Measurements from ENCODE around the gene ZFHX3. TPM values are rescaled to one million over a fixed set of nuclear protein-coding genes. Genes with fewer than 3 reads are reported as not detected.

ZFHX3 gene
- total RNA-seq, 4 donors from 2014 or later = 9.1 to 34.0 (median 12.0) TPM

DNA sequence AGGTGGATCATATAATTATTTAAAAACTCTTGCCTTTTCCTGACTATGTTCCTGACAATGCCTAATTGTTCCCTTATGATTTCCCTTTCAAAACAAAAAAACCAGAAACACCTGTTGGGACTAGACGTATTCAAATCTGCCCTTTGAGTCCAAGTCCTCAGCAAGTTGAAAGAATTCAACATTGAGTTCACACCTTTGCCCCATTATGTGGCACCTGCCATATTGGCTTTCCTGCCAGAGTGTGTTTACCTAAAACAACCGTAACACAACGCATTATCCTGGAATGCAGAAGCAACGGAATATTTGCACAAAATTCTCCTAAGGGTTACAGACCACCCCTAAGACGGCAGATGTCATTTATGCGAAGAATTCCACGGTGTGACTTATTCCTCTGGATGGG lies 105.9 kb downstream of the ZFHX3 start:
- Histone ChIP-seq H3K9me3 (no peaks in the 10 kb centered on the region), H3K4me1 (peaks cover 0 to 14% of the 10 kb centered on the region in 2 donors), H3K4me3 (no peak overlapping the region), H3K36me3 (no peaks in the 10 kb centered on the region), H3K27ac (no peak overlapping the region), H3K27me3 (no peaks in the 10 kb centered on the region)
- TF ChIP-seq, protein P1, sequence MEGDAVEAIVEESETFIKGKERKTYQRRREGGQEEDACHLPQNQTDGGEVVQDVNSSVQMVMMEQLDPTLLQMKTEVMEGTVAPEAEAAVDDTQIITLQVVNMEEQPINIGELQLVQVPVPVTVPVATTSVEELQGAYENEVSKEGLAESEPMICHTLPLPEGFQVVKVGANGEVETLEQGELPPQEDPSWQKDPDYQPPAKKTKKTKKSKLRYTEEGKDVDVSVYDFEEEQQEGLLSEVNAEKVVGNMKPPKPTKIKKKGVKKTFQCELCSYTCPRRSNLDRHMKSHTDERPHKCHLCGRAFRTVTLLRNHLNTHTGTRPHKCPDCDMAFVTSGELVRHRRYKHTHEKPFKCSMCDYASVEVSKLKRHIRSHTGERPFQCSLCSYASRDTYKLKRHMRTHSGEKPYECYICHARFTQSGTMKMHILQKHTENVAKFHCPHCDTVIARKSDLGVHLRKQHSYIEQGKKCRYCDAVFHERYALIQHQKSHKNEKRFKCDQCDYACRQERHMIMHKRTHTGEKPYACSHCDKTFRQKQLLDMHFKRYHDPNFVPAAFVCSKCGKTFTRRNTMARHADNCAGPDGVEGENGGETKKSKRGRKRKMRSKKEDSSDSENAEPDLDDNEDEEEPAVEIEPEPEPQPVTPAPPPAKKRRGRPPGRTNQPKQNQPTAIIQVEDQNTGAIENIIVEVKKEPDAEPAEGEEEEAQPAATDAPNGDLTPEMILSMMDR (IDR thresholded peaks at IDR 0.05) = no peak
- TF ChIP-seq POLR2A (IDR thresholded peaks at IDR 0.05) = no peak
- intact Hi-C loops (cut with DNase I; ENCODE audit: low total_unique reads) = no loop called here
- no peak for DNase-seq

DNA sequence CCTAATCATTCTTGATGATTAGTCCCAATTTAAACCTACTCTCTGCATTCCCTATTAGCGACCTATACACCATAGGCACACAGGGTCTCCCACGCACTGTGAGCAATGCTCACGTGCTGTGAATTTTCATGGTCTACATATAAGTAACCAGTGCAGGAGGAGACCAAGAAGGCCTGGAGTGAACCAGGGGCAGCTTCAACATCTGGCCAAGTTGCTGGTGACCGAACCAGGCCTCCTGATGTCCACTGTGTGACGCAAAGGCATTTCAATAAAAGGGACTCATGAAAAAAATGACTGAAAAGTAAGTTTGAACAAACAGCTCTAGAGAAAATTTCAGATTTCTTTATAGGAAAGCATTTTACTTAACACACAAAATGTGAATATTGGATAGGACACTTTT lies 107.0 kb downstream of the ZFHX3 start:
- H3K27ac ChIP-seq = no peak overlapping the region
- H3K27me3 ChIP-seq = no peaks in the 10 kb centered on the region
- H3K4me1 ChIP-seq = peaks cover 0 to 7% of the 10 kb centered on the region in 2 donors
- no peak for DNase-seq
- no peak overlapping the region for H3K4me3 ChIP-seq
- TF ChIP-seq, protein P1 (IDR thresholded peaks at IDR 0.05) = no peak
- TF ChIP-seq POLR2A (IDR thresholded peaks at IDR 0.05) = no peak
- no peaks in the 10 kb centered on the region for H3K36me3 ChIP-seq
- intact Hi-C loops (cut with DNase I; ENCODE audit: low total_unique reads) = no loop called here
- H3K9me3 ChIP-seq = no peaks in the 10 kb centered on the region

DNA sequence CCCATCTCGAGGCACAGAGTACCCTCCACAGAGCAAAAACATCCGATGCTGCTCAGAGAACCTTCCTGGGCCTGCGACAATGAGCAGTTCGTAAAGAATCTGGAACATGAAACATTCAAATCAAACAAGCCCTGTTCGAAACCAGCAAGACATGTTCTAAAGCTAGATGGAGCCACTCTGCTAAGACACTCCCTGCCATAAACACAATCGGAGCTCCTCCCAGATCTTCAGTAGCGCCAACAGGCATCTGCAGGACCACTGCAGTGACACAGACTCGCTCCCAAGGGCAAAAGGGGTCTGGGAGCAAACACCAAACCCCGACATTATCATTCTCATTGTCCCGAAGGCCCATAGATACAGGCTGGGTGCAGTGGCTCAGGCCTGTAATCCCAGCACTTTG lies 108.7 kb downstream of the ZFHX3 start:
- Histone ChIP-seq H3K4me3 (no peak overlapping the region), H3K4me1 (peaks cover 0 to 7% of the 10 kb centered on the region in 2 donors), H3K9me3 (no peaks in the 10 kb centered on the region), H3K27me3 (no peaks in the 10 kb centered on the region), H3K36me3 (no peaks in the 10 kb centered on the region), H3K27ac (peak overlapping the region; percentile 80 to 81)
- TF ChIP-seq POLR2A (IDR thresholded peaks at IDR 0.05) = no peak
- TF ChIP-seq, protein P1 (IDR thresholded peaks at IDR 0.05) = peak; percentile 7 to 29 (median 19)
- peak; percentile 49 to 54 for DNase-seq
- intact Hi-C loops (cut with DNase I; ENCODE audit: low total_unique reads) = no loop called here

DNA sequence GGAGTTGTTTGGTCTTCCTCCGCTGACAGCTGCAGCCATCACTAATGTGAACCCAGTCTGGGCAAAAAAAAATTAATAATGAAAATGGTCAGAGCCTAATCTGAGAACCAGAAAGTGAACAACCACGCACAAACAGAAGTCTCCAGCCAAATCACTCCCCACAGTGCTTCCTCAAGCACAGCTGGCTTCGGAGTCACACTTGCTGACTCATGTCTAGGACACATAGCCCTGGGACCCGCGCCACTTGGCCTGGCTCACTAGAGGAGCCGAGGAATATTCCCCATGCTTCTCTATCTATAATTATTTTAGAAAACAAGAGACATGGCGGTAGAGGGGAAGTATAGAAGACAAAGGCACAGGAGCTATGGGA lies 109.1 kb downstream of the ZFHX3 start:
- Histone ChIP-seq H3K27me3 (no peaks in the 10 kb centered on the region), H3K4me1 (peaks cover 0 to 7% of the 10 kb centered on the region in 2 donors), H3K9me3 (no peaks in the 10 kb centered on the region), H3K27ac (peak overlapping the region; percentile 80 to 81), H3K4me3 (no peak overlapping the region), H3K36me3 (no peaks in the 10 kb centered on the region)
- TF ChIP-seq POLR2A (IDR thresholded peaks at IDR 0.05) = no peak
- TF ChIP-seq, protein P1 (IDR thresholded peaks at IDR 0.05) = no peak
- intact Hi-C loops (cut with DNase I; ENCODE audit: low total_unique reads) = no loop called here
- DNase-seq = peak; percentile 83 to 84

DNA sequence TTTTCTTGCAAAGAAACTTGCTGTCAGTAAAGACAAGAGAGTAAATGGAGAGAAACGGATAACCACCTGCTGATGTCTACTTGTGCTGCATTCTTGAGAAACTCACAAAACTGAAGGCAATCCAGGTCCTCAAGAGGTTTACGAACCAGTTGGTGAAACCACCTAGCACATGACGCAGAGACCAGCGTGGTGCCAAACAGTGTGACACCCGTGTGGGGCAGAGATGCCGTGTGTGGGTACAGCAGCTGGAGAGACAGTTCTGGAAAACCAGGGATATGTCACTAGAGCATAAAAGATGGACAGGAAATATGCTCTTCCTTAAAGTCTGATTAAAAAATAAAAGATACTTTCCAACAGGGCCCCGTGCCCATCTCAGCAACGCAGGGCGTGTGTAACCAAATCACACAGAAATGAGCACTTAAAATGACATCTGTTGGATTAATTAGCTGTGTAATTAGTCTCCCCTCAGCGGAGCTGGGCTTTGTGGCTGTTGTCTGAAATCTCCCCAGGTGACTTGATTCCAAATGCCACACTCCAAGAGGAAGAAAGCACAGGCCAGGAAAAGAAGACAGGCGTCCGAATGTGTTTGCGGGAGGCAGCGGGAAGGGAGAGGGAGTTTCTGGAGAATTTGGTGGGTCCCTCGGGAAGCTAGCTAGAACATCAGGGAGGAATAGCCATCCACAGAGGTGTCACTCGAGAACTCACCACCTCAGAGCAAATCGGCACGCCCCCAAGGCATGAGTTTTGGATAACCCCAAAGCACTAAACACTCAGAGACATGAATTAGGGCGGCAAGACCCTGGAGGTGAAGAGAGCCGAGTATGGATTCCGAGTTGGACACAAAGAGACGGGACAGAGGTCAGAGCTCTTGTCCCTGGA lies 109.8 kb downstream of the ZFHX3 start:
- Histone ChIP-seq H3K4me3 (no peak overlapping the region), H3K27ac (peak overlapping the region; percentile 80 to 81), H3K27me3 (no peaks in the 10 kb centered on the region), H3K36me3 (no peaks in the 10 kb centered on the region), H3K4me1 (peaks cover 0 to 7% of the 10 kb centered on the region in 2 donors), H3K9me3 (no peaks in the 10 kb centered on the region)
- TF ChIP-seq, protein P1 (IDR thresholded peaks at IDR 0.05) = no peak
- TF ChIP-seq POLR2A (IDR thresholded peaks at IDR 0.05) = no peak
- intact Hi-C loops (cut with DNase I; ENCODE audit: low total_unique reads) = no loop called here
- no peak for DNase-seq

All from uterus (tissue), 4 donors.